Heart left ventricle (tissue), 13 donors: ENCODE data around the gene BACH2.

Experiments used
- CTCF ChIP-seq, 12 donors: fragments of 200-600 bp; sonication (generic) in 4 of 12; IDR thresholded peaks; one replicate each; pipeline versions ENCODE4 v1.5.0 to v1.8.0; 2018 to 2022; ENCODE audit warnings: antibody characterized with exemption in 12 of 12, mild to moderate bottlenecking in 5 of 12
- POLR2A ChIP-seq, 2 donors: fragments of 450-650 bp; IDR thresholded peaks; one replicate each; pipeline ENCODE4 v1.6.1; 2017; ENCODE audit warnings: antibody characterized with exemption in 2 of 2, mild to moderate bottlenecking in 2 of 2, moderate library complexity in 2 of 2
- donor health status: ischemic (EF 13 %, LVEDD 7.1; RV severe dilation, severe dysfunction).
- donor health status: DM: no; HTN: yes; CAD: no.
- donor health status: DM: no; HTN: no; CAD: no.
- donor health status: ischemic (EF 25% LVEDD 6.9; RV normal size, moderate dysfunction).
- donor health status: ischemic (EF 25% LVEDD 5.7; RV mildly dilated, moderate dysfunction).
- donor health status: ischemic (EF 35%, LVEDD 5.7; RV mildly dilated, moderate dysfunction).
- donor health status: nonischemic (EF 11% LVEDD 7.7; RV severe dilation, severe dysfunction).
- donor health status: DM: yes; HTN: yes; CAD: no.
- donor health status: PGD.
- donor health status: ischemic (EF 29% LVEDD 5.4; RV normal size, mild dysfunction).
- donor health status: nonischemic (EF 23%, LVEDD 6.1; RV moderate dilation, normal function).

DNA sequence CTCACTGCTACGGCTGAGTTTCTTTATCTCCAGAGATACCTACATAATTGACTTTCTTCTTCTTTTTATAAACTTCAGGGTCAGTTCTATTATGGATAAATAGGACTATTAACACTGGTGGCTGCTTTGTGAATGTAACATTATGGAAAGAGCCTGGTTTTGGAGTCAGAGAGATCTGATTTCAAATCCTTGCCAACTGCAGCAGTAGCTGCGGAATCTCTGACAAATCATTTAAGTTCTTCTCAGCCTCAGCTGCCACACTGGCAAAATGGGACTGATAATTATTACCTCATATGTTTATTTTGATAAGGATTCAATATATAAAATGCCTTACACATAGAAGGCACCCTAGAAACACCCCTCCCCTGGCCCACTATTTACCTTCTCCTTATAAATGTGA, 160.5 kb downstream of the BACH2 start:
- no peak for TF ChIP-seq CTCF (IDR thresholded peaks at IDR 0.05)
- no peak for TF ChIP-seq POLR2A (IDR thresholded peaks at IDR 0.05)
